HTERT RPE-1 (cell line): ENCODE measurements around the gene NDUFS8.
"Not testable (repeated sequence)": the region's sequence is repeated elsewhere in the genome, so short reads cannot be mapped to it uniquely, and the experiment has no call there.

Experiments used
- in situ Hi-C: fragments of 300-500 bp; cut with MboI; formaldehyde crosslinking; loops from 4 replicates; pipeline ENCODE4 v1.14.3; 2020; ENCODE audit warnings: low sequenced_read_pairs

The NDUFS8 gene

GRCh38 chr11:68030318-68031143 lies at the start of gene NDUFS8:
Gene NDUFS8, plus strand, starts transcription at chr11:68030681. Its CDS starts 1,471 bp downstream, at chr11:68032152.
- in situ Hi-C loops = no loop called here

GRCh38 chr11:67981226-67981625 lies 49.3 kb upstream of the NDUFS8 start:
- in situ Hi-C loops = not testable (repeated sequence)

GRCh38 chr11:67982255-67982857 lies 48.1 kb upstream of the NDUFS8 start:
- in situ Hi-C loops = not testable (repeated sequence)

- in situ Hi-C loops = no loop called here
These were observed 46.5 kb upstream of the NDUFS8 start for GRCh38 chr11:67983951-67984350.

- in situ Hi-C loops = not testable (repeated sequence)
These were observed 45.2 kb upstream of the NDUFS8 start for GRCh38 chr11:67985302-67985701.

- in situ Hi-C loops = not testable (repeated sequence)
These were observed 39.7 kb upstream of the NDUFS8 start for GRCh38 chr11:67990546-67991346.

GRCh38 chr11:67991347-67992121 lies 38.9 kb upstream of the NDUFS8 start:
- in situ Hi-C loops = not testable (repeated sequence)

GRCh38 chr11:67993821-67994220 lies 36.7 kb upstream of the NDUFS8 start:
- in situ Hi-C loops = not testable (repeated sequence)

GRCh38 chr11:67994387-67994786 lies 36.1 kb upstream of the NDUFS8 start:
- in situ Hi-C loops = not testable (repeated sequence)

GRCh38 chr11:67995129-67995528 lies 35.4 kb upstream of the NDUFS8 start:
- in situ Hi-C loops = not testable (repeated sequence)

- in situ Hi-C loops = not testable (repeated sequence)
These were observed 34.9 kb upstream of the NDUFS8 start for GRCh38 chr11:67995579-67995978.

- in situ Hi-C loops = no loop called here
These were observed 34.4 kb upstream of the NDUFS8 start for GRCh38 chr11:67996051-67996450.

- in situ Hi-C loops = no loop called here
These were observed 33.6 kb upstream of the NDUFS8 start for GRCh38 chr11:67996622-67997474.

- in situ Hi-C loops = no loop called here
These were observed 33.0 kb upstream of the NDUFS8 start for GRCh38 chr11:67997475-67997921.

- in situ Hi-C loops = no loop called here
These were observed 32.1 kb upstream of the NDUFS8 start for GRCh38 chr11:67998150-67999045.

- in situ Hi-C loops = no loop called here
These were observed 31.3 kb upstream of the NDUFS8 start for GRCh38 chr11:67999201-67999629.

- in situ Hi-C loops = no loop called here
These were observed 30.8 kb upstream of the NDUFS8 start for GRCh38 chr11:67999704-68000103.

GRCh38 chr11:68002575-68002937 lies 27.9 kb upstream of the NDUFS8 start:
- in situ Hi-C loops = no loop called here
